DMS53 (cell line): ENCODE results near the gene MARCHF10.
"Not testable (repeated sequence)": the region's sequence is repeated elsewhere in the genome, so short reads cannot be mapped to it uniquely, and the experiment has no call there.

Source experiments
- DNase-seq: peaks from one replicate; lab custom pipeline; 2025; lab: John Stamatoyannopoulos, UW

MARCHF10 gene

GRCh38 chr17:62717889-62718288, 90.2 kb downstream of the MARCHF10 start:
- DNase-seq, result no peak

GRCh38 chr17:62717589-62717855, 90.6 kb downstream of the MARCHF10 start:
- no peak for DNase-seq

DNA sequence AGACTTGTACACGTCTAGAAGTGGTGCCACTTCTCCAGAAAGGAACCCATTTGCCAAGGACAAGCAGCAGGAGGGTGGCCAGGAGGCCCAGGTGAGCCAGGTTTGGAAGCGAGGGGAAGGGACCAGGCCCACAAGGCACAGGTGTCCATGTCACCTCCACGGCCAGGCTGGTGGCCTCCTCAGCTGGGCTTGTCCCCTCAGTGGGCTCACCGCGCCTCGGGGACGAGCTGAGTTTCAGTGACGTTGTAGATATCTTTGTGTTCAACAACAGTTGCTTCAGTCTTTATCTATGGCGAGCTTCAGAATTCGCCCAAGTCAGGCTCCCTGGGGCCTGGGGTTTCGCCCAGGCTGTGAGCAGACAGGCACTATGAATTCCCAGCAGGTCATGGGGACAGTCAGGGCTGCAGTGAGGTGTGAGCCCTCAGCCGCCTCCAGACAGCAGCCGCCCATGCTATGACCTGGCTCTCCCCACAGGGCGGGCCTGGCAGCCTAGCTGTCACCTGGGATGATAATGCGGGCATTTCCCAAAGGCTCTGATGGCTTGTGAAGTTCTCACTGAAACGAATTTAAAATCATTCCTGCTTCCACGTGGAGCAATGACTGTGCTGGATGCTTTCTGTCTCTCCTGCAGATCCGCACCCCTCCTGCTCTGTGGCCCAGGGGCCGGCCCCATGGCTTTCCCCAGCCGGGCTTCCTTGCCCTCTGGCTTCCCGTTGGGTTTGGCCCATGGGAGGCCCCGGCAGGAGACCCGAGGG, 91.1 kb downstream of the MARCHF10 start:
- no peak for DNase-seq

DNA sequence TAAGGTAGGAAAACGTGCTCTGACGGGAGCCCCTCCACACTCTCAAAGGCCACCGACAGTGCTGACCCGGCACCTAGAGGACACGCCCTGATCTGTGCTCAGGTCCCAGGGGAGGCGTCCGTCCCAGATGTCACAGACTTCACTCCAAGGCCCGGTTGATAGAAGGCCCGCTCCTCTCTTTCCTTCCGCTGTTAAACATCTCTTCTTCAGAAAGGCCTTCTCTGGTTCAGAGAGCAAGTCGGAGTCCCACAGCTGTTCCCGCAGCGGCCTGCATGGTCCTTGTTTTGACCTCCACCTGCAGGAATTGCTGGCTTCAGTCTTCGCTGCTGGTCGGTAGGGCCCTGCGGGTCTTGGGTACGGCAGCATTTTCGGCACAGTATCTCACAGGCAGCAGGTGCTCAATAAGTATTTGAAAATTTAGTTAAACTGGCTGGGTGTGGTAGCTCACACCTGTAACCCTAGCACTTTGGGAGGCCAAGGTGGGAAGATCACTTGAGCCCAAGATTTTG, 92.2 kb downstream of the MARCHF10 start:
- DNase-seq, result no peak

- DNase-seq, result no peak
These were observed 93.9 kb downstream of the MARCHF10 start for GRCh38 chr17:62714016-62714777.

GRCh38 chr17:62713086-62713881, 94.8 kb downstream of the MARCHF10 start:
- DNase-seq, result no peak

DNA sequence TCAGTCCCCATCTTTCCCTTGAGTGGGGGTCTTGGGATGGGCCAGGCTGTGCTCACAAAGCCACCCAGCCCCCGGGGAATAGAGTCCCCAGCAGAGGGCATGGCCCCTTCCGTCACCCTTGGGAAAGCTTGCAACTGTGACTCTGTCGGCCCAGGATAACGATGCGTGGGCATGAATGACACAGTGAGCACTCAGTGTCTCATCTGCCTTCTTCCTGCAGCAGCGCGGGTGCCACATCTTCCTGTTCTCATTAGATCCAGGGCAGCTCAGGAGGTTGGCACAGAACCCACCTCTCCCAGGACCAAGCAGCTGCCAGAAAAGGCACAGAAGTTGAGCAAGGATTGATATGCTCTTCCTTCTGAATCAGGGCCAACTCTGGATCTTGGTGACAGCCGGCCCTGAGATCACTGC, 95.9 kb downstream of the MARCHF10 start:
- no peak for DNase-seq

GRCh38 chr17:62708587-62708986, 99.5 kb downstream of the MARCHF10 start:
- DNase-seq, result peak; percentile 30

- DNase-seq, result no peak
These were observed 100.7 kb downstream of the MARCHF10 start for GRCh38 chr17:62707425-62707739.

GRCh38 chr17:62706598-62707424, 101.3 kb downstream of the MARCHF10 start:
- DNase-seq, result no peak

- DNase-seq, result peak; percentile 9
These were observed 102.1 kb downstream of the MARCHF10 start for GRCh38 chr17:62705778-62706597.

DNA sequence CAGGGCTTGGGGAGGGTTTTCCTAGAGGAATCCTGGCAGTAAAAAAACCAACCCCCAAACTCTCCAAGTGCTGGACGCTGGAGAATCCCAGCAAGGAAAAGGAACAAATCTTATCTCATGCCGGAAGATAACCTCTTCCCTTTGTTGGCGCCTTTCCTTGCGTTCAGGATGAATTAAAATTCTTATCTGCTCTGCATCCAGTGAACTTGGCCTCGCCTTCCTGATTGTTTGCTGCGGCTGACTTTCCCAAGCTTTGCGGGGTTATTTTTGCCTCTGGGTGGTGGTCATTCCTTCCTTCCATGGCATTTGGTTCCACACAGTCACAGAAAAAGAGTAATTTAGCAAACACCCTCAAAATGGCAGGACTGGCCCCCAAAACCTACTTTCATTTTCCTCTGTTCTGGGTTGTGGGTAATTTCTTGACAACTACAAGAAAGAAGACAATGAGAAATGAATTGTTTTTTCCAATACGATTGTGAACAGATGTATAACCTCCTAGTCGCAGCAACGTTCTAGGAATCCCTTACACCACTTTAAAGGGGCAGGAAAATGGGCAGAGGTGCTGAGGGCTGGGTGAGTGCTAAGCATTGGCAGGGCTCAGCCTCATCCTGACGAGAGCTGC, 102.8 kb downstream of the MARCHF10 start:
- DNase-seq, result no peak

GRCh38 chr17:62704381-62704971, 103.6 kb downstream of the MARCHF10 start:
- peak; percentile 69 for DNase-seq

DNA sequence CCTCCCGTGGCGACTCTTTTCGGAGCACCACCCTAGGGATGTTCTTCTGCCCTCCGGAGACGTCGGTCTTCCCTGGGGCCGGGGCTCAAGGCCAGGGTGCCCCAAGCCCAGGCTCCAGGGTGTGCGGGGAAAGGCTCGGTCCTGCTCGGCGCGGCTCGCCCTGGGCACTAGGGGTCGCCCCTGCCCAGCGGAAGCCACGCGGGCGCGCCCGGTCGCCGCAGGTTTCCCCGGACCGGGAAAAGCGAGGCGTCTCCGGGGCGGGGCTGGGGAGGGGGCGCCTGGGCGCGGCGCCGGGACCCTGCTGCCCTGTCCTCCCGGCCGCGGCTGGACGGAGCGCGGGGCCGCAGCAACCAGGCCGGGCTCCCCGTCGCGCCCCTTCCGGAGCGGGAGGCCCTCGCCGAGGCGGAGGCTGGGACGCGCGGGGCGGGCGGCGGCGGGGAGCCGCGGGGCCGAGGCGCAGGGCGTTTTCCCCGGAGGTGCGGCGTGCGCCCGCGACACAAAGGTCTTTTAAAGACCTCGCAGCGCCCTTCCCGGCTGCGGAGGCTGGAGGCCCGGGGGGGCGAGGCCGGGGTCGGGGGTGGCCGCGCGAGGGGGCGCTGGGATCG, 104.2 kb downstream of the MARCHF10 start:
- peak; percentile 81 for DNase-seq

DNA sequence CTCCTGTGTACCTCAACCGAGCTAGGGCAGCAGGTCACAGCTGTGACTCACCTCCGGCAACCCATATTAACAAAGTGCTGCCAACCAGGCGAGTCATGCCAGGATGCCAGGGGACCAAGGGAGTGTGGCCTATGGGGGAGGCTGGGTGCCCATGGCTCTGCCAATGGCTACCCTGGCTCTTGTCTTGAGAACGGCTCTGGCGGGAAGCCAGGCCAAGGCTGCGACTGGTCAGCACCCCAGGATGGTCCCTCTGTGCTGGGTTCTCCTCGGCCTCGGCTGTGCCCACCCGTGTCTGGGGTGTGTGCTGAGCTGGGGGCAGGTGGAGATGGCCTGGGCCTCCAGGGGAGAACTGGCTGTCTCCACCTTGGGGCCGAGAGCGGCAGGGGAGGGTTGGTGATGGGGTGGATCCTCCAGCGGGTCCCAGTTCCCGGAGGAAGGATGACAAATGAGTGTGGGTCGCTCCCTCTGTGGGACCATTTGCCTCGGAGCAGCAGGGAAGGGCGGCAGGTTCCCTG, 104.8 kb downstream of the MARCHF10 start:
- DNase-seq, result peak; percentile 76

DNA sequence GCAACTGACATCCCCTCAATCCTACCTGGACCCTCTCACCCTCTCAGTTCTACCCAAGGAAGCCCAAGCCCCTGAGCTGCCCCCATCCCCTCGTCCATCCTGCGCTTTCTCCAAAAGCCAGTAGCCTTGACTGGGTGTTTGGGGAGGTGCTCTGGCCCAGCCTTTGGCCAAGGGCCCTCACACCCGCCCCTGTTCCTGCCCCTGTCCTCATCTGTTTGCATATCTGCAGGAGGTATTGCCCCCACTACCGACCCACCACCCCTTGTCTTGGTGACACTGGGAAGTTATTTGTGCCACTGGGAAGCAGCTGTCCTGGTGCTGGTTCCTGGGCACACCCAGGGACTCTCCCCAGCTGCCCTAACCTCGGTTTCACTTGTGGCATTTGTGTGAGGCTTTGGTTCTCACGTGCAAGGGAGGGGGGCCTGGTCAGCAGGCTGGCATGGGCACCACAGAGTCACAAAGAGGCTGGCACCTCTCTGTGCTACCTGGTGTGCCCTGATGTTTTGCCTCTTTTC, 105.3 kb downstream of the MARCHF10 start:
- DNase-seq, result no peak

DNA sequence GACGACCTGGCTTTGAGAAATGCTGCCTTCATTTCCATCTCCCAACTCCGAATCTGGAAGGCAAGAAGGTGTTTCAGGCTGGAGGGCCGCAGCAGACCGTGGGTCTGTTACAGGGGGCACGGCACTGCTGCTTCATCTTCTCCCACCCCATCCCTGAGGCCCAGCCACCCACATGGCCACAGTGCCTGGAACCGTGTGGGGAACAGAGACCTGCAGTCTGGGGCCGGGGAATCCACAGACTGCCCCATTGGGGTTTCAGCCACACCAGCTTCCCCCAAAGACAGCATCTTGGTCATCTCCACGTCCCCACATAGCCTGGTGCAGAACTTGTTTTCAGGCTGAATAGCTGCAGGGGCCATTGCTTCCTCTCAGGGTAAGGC, 106.4 kb downstream of the MARCHF10 start:
- no peak for DNase-seq

GRCh38 chr17:62700964-62701705, 107.0 kb downstream of the MARCHF10 start:
- DNase-seq, result no peak

GRCh38 chr17:62698459-62698858, 109.7 kb downstream of the MARCHF10 start:
- not testable (repeated sequence) for DNase-seq
